ENCODE measurements around the gene CENPW. TPM values are rescaled to one million over a fixed set of nuclear protein-coding genes. Genes with fewer than 3 reads are reported as not detected.

CENPW gene
- total and polyA plus RNA-seq, 2 donors from 2014 or later, result 2.6 to 5.8 TPM

- Histone ChIP-seq H3K36me3 (ENCODE audit: control insufficient read depth in 2 of 3, insufficient read depth in 3 of 3, low read length in 3 of 3) (no peaks in the 10 kb centered on the region), H3K4me1 (ENCODE audit: control insufficient read depth in 2 of 3, insufficient read depth in 2 of 3, low read depth in 1 of 3, low read length in 3 of 3) (no peaks in the 10 kb centered on the region), H3K9me3 (ENCODE audit: control insufficient read depth in 2 of 3, insufficient read depth in 1 of 3, low read length in 3 of 3) (peaks cover 0 to 10% (median 0%) of the 10 kb centered on the region in 3 donors), H3K27ac (ENCODE audit: low read depth in 2 of 2, low read length in 2 of 2) (no peak overlapping the region), H3K27me3 (ENCODE audit: control insufficient read depth, insufficient read depth, low read length) (no peaks in the 10 kb centered on the region), H3K9ac (ENCODE audit: low read length in 3 of 3) (no peak overlapping the region), H3K4me3 (ENCODE audit: low read length in 3 of 3) (no peak overlapping the region)
- DNase-seq (no peak), FAIRE-seq (no peak)
- TF ChIP-seq CTCF (IDR thresholded peaks at IDR 0.05; ENCODE audit: borderline replicate concordance, extremely low read depth, insufficient read depth), result no peak
- intact Hi-C loops (cut with DNase I), result no loop called here
Measured at GRCh38 chr6:126359936-126360537, 20.1 kb downstream of the CENPW start.

DNA sequence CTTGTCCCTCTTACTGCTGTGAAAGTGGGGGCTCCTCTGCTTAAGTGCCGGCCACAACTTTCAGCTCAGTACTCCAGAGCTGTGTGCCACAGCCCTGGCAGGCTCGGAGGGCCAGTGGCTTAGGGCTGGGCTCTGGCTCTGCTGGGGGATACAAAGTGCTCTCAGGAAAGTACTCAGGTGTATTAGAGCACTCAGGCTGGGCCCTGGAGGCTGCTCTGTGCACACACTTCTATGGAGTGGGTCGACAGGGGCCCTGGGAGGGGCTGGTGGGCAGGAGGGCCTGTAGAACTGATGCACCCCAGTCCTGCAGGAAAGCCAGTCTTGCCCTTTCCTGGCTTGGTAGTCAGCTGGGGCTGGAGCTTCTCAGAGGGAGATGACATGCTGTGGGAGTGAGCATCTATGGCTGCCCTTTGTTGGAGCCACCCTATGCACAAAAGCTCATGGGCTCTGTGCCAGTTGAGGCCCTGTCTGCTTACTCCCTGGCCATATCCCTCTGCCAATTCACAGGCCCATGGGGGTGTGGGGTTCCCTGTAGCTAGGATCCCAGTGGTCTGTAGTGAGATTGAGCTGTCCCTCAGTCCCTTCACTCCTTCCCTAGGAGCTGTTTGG is 22.0 kb downstream of the CENPW start:
- H3K4me3 ChIP-seq (ENCODE audit: low read length in 3 of 3), result no peak overlapping the region
- TF ChIP-seq CTCF (IDR thresholded peaks at IDR 0.05; ENCODE audit: borderline replicate concordance, extremely low read depth, insufficient read depth), result no peak
- H3K9me3 ChIP-seq (ENCODE audit: control insufficient read depth in 2 of 3, insufficient read depth in 1 of 3, low read length in 3 of 3), result peaks cover 0 to 10% (median 0%) of the 10 kb centered on the region in 3 donors
- H3K9ac ChIP-seq (ENCODE audit: low read length in 3 of 3), result no peak overlapping the region
- H3K27me3 ChIP-seq (ENCODE audit: control insufficient read depth, insufficient read depth, low read length), result no peaks in the 10 kb centered on the region
- H3K4me1 ChIP-seq (ENCODE audit: control insufficient read depth in 2 of 3, insufficient read depth in 2 of 3, low read depth in 1 of 3, low read length in 3 of 3), result no peaks in the 10 kb centered on the region
- no peak for DNase-seq
- H3K36me3 ChIP-seq (ENCODE audit: control insufficient read depth in 2 of 3, insufficient read depth in 3 of 3, low read length in 3 of 3), result no peaks in the 10 kb centered on the region
- intact Hi-C loops (cut with DNase I), result no loop called here
- H3K27ac ChIP-seq (ENCODE audit: low read depth in 2 of 2, low read length in 2 of 2), result no peak overlapping the region
- no peak for FAIRE-seq

- DNase-seq (no peak), FAIRE-seq (no peak)
- no peaks in the 10 kb centered on the region for H3K4me1 ChIP-seq (ENCODE audit: control insufficient read depth in 2 of 3, insufficient read depth in 2 of 3, low read depth in 1 of 3, low read length in 3 of 3)
- no peak overlapping the region for H3K9ac ChIP-seq (ENCODE audit: low read length in 3 of 3)
- H3K36me3 ChIP-seq (ENCODE audit: control insufficient read depth in 2 of 3, insufficient read depth in 3 of 3, low read length in 3 of 3), result no peaks in the 10 kb centered on the region
- no peaks in the 10 kb centered on the region for H3K9me3 ChIP-seq (ENCODE audit: control insufficient read depth in 2 of 3, insufficient read depth in 1 of 3, low read length in 3 of 3)
- H3K27ac ChIP-seq (ENCODE audit: low read depth in 2 of 2, low read length in 2 of 2), result no peak overlapping the region
- no peak overlapping the region for H3K4me3 ChIP-seq (ENCODE audit: low read length in 3 of 3)
- H3K27me3 ChIP-seq (ENCODE audit: control insufficient read depth, insufficient read depth, low read length), result no peaks in the 10 kb centered on the region
- intact Hi-C loops (cut with DNase I), result no loop called here
- no peak for TF ChIP-seq CTCF (IDR thresholded peaks at IDR 0.05; ENCODE audit: borderline replicate concordance, extremely low read depth, insufficient read depth)
Measured at GRCh38 chr6:126367849-126368248, 27.9 kb downstream of the CENPW start.
